K562 (cell line): ENCODE results near the gene GCNT2. TPM values are rescaled to one million over a fixed set of nuclear protein-coding genes. Genes with fewer than 3 reads are reported as not detected.

ENCODE experiments used
- CHD4 ChIP-seq: fragments of 200-600 bp; sonication (generic); IDR thresholded peaks from 3 replicates; pipeline ENCODE4 v1.6.1; 2012; ENCODE audit warnings: low read depth, mild to moderate bottlenecking, mixed read lengths, low read length, inconsistent platforms; ENCODE audit not compliant: insufficient read depth, insufficient replicate concordance, poor library complexity, severe bottlenecking
- CREB3 ChIP-seq: fragments of 450-650 bp; conservative IDR thresholded peaks from 2 replicates; pipeline ENCODE4 v1.6.1; 2016; ENCODE audit warnings: missing genetic modification characterization, low read depth, mild to moderate bottlenecking, missing compliant biosample characterization, moderate library complexity
- FOXJ3 ChIP-seq: sonication (generic); formaldehyde crosslinking; IDR thresholded peaks from 2 replicates; pipeline ENCODE4 v1.4.0; 2020; ENCODE audit warnings: mild to moderate bottlenecking, missing genetic modification reagents
- GTF3C2 ChIP-seq: IDR thresholded peaks from 3 replicates; pipeline ENCODE4 v1.6.1; 2011; ENCODE audit warnings: borderline replicate concordance, mild to moderate bottlenecking, moderate library complexity; ENCODE audit not compliant: insufficient read length; ENCODE audit errors: extremely low read depth
- HDAC2 ChIP-seq: fragments of 450-650 bp; IDR thresholded peaks from 2 replicates; pipeline ENCODE4 v1.6.1; 2016; ENCODE audit warnings: mild to moderate bottlenecking
- HIVEP1 ChIP-seq: fragments of 250-450 bp; sonication (Bioruptor Pico); IDR thresholded peaks from 2 replicates; pipeline ENCODE4 v1.4.0; 2020; ENCODE audit warnings: mild to moderate bottlenecking
- KLF13 ChIP-seq: fragments of 450-650 bp; IDR thresholded peaks from 2 replicates; pipeline ENCODE4 v1.6.1; 2016; ENCODE audit warnings: missing genetic modification characterization, low read depth, mild to moderate bottlenecking, missing compliant biosample characterization, moderate library complexity, borderline replicate concordance
- MECOM ChIP-seq: fragments of 250-450 bp; sonication (Bioruptor Pico); IDR thresholded peaks from 2 replicates; pipeline ENCODE4 v1.8.0; 2022; ENCODE audit warnings: inconsistent platforms
- MYC ChIP-seq, 2 experiments: fragments of 250-450 bp in 1 of 2; sonication (Bioruptor Pico) in 1 of 2; IDR thresholded peaks; 2 replicates each; pipeline versions ENCODE4 v1.5.1 to v1.6.1; 2012 to 2021; ENCODE audit warnings: low read depth in 2 of 2, borderline replicate concordance in 1 of 2, improper control_type of control experiment in 1 of 2, low read length in 1 of 2, mild to moderate bottlenecking in 1 of 2, moderate library complexity in 1 of 2
- NR4A1 ChIP-seq, 2 experiments: fragments of 250-450 bp in 1 of 2; fragments of 450-650 bp in 1 of 2; sonication (Bioruptor Pico) in 1 of 2; IDR thresholded peaks; 2 replicates each; pipeline versions ENCODE4 v1.4.0 to v1.6.1; 2016 to 2020; ENCODE audit warnings: mild to moderate bottlenecking in 2 of 2, missing compliant biosample characterization in 1 of 2, missing genetic modification characterization in 1 of 2, moderate library complexity in 1 of 2
- PTTG1 ChIP-seq: fragments of 450-650 bp; IDR thresholded peaks from 2 replicates; pipeline ENCODE4 v1.6.1; 2016; ENCODE audit warnings: low read depth, mild to moderate bottlenecking, missing genetic modification characterization, missing compliant biosample characterization
- TAL1 ChIP-seq: fragments of 450-650 bp; IDR thresholded peaks from 2 replicates; pipeline ENCODE4 v1.6.1; 2016; ENCODE audit warnings: mild to moderate bottlenecking
- ZC3H4 ChIP-seq: sonication (generic); formaldehyde crosslinking; IDR thresholded peaks from 2 replicates; pipeline ENCODE4 v1.9.0; 2021; ENCODE audit warnings: missing genetic modification reagents, borderline replicate concordance
- ZFP1 ChIP-seq: fragments of 450-650 bp; formaldehyde crosslinking; IDR thresholded peaks from 2 replicates; pipeline ENCODE4 v1.4.0; 2020; ENCODE audit warnings: mild to moderate bottlenecking, mixed read lengths
- ZNF239 ChIP-seq: fragments of 250-450 bp; sonication (Bioruptor Pico); IDR thresholded peaks from 2 replicates; pipeline ENCODE4 v1.4.0; 2020; ENCODE audit warnings: mild to moderate bottlenecking
- polyA plus RNA-seq, 8 experiments: library from polyadenylated mRNA; depleted of rRNA in 4 of 8; stranded (reverse) in 5 of 8; unstranded in 3 of 8; fragments of >200 nt; fragmentation: Nextera tagmentation in 2 of 8; fragmentation: Illumina TruSeq in 1 of 8; extraction: Ambion mirVana in 2 of 8; extraction: Trizol in 1 of 8; gene quantifications; 2 replicates each; pipeline versions ENCODE4 v1.2.1 to v1.2.3, GENCODE V29; 2011 to 2014; ENCODE audit warnings: inconsistent platforms in 1 of 8, missing spikeins in 1 of 8
- total RNA-seq, 7 experiments: library from RNA; depleted of rRNA in 6 of 7; stranded (reverse); fragments of >200 nt in 6 of 7; fragmentation: Illumina TruSeq in 2 of 7; extraction: Trizol in 2 of 7; gene quantifications; 2 replicates each; pipeline versions ENCODE4 v1.2.1 to v1.2.3, GENCODE V29; 2011 to 2021; ENCODE audit warnings: low replicate concordance in 1 of 7
- TF ChIP-seq, protein P1 (sequence below): fragments of 250-450 bp; sonication (Bioruptor Pico); IDR thresholded peaks from 2 replicates; pipeline ENCODE4 v1.5.0; 2021; ENCODE audit warnings: mild to moderate bottlenecking, borderline replicate concordance
- TF ChIP-seq, protein P2 (sequence below), 3 experiments: fragments of 200-800 bp in 1 of 3; sonication (Bioruptor generic) in 1 of 3; sonication (generic) in 1 of 3; formaldehyde crosslinking in 1 of 3; IDR thresholded peaks; 2 replicates each; pipeline versions ENCODE4 v1.6.1 to v1.8.0; 2016 to 2022; ENCODE audit warnings: mild to moderate bottlenecking in 2 of 3, missing compliant biosample characterization in 2 of 3, missing genetic modification characterization in 2 of 3, missing genetic modification reagents in 1 of 3
- TF ChIP-seq, protein P3 (sequence below): fragments of 450-650 bp; IDR thresholded peaks from 2 replicates; pipeline ENCODE4 v1.6.1; 2016

The GCNT2 gene
- total and polyA plus RNA-seq, 9 of the 15 experiments (the other 6 are each of a cell fraction or from before 2014, with no cell fraction given) = 0.78 to 2.6 (median 1.6) TPM

DNA sequence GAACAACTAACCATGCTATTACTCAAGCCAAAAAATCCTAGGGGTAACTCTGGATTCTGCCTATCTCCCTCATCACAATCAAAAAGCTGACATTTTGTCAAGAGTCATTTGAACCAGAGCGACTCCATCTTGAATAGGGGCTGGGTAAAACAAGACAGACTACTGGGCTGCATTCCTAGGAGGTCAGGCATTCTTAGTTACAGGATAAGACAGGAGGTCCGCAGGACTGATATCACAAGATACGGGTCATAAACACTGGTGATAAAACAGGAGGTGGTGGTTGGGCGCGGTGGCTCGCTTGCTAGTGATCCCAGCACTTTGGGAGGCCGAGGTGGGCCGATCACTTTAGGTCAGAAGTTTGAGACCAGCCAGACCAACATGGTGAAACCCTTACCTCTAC is 141.1 kb downstream of the GCNT2 start (continued):
- TF ChIP-seq GTF3C2 = no peak
- no peak for TF ChIP-seq MYC (IDR thresholded peaks at IDR 0.05; ENCODE audit: low read depth, low read length)
- no peak for TF ChIP-seq MYC (CRISPR knock-in tag; IDR thresholded peaks at IDR 0.05; ENCODE audit: borderline replicate concordance, low read depth)
- TF ChIP-seq NR4A1 (CRISPR knock-in tag; IDR thresholded peaks at IDR 0.05) = 0 out of 2 replicates have a peak, but pooled peaks have one; percentile 68
- peak; percentile 98 for TF ChIP-seq NR4A1 (tag; IDR thresholded peaks at IDR 0.05)
- no peak for TF ChIP-seq TAL1
- peak; percentile 92 for TF ChIP-seq PTTG1
- TF ChIP-seq, protein P1, sequence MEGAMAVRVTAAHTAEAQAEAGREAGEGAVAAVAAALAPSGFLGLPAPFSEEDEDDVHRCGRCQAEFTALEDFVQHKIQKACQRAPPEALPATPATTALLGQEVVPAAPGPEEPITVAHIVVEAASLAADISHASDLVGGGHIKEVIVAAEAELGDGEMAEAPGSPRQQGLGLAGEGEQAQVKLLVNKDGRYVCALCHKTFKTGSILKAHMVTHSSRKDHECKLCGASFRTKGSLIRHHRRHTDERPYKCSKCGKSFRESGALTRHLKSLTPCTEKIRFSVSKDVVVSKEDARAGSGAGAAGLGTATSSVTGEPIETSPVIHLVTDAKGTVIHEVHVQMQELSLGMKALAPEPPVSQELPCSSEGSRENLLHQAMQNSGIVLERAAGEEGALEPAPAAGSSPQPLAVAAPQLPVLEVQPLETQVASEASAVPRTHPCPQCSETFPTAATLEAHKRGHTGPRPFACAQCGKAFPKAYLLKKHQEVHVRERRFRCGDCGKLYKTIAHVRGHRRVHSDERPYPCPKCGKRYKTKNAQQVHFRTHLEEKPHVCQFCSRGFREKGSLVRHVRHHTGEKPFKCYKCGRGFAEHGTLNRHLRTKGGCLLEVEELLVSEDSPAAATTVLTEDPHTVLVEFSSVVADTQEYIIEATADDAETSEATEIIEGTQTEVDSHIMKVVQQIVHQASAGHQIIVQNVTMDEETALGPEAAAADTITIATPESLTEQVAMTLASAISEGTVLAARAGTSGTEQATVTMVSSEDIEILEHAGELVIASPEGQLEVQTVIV (CRISPR knock-in tag) = peak; percentile 63; the same call in 1 of the 2 replicates
- TF ChIP-seq, protein P2, sequence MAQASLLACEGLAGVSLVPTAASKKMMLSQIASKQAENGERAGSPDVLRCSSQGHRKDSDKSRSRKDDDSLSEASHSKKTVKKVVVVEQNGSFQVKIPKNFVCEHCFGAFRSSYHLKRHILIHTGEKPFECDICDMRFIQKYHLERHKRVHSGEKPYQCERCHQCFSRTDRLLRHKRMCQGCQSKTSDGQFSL (CRISPR knock-in tag; IDR thresholded peaks at IDR 0.05) = no peak
- TF ChIP-seq, protein P2 (tag; IDR thresholded peaks at IDR 0.05) = peak in 1 of 2 experiments; percentile 96; a peak in 2 of 4 replicates
- TF ChIP-seq, protein P3, sequence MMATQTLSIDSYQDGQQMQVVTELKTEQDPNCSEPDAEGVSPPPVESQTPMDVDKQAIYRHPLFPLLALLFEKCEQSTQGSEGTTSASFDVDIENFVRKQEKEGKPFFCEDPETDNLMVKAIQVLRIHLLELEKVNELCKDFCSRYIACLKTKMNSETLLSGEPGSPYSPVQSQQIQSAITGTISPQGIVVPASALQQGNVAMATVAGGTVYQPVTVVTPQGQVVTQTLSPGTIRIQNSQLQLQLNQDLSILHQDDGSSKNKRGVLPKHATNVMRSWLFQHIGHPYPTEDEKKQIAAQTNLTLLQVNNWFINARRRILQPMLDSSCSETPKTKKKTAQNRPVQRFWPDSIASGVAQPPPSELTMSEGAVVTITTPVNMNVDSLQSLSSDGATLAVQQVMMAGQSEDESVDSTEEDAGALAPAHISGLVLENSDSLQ = no peak
- TF ChIP-seq ZC3H4 (CRISPR knock-in tag) = no peak
- TF ChIP-seq MECOM (CRISPR knock-in tag) = peak; percentile 85
- TF ChIP-seq HDAC2 = no peak
- TF ChIP-seq CREB3 (tag) = peak; percentile 97
- no peak for TF ChIP-seq FOXJ3
- peak; percentile 92 for TF ChIP-seq HIVEP1 (CRISPR knock-in tag)
- no peak for TF ChIP-seq CHD4
- TF ChIP-seq ZNF239 (CRISPR knock-in tag) = peak; percentile 89
- TF ChIP-seq ZFP1 (CRISPR knock-in tag) = peak; percentile 63; the same call in 1 of the 2 replicates
- 0 out of 2 replicates have a peak, but pooled peaks have one; percentile 51 for TF ChIP-seq KLF13 (tag)
